K562 (cell line): Measurements from ENCODE around the gene ABCD3. TPM values are rescaled to one million over a fixed set of nuclear protein-coding genes. Genes with fewer than 3 reads are reported as not detected.

ENCODE experiments used
- ATAC-seq: fragments of 200-7000 bp; cut with Tn5 transposase; 3 replicates; pipeline ENCODE4 v1.9.1; 2020; ENCODE audit warnings: moderate library complexity
- BruUV-seq: library from RNA; stranded (reverse); fragments of 400-500 nt; replicated peaks from 2 replicates; lab custom pipeline; 2021; lab: Mats Ljungman, UMichigan
- CTCF ChIA-PET: fragments of 300-600 bp; formaldehyde crosslinking; extraction: SDS; loops from one replicate; lab custom pipeline; 2021; ENCODE audit warnings: low intra/inter-chr PET ratio; lab: Yijun Ruan, JAX
- POLR2A ChIA-PET: fragments of 300-600, 350-650 bp; sonication (Branson Sonifier 250); formaldehyde crosslinking; extraction: SDS; loops from one replicate; lab custom pipeline; 2021; ENCODE audit warnings: antibody characterized with exemption, inconsistent platforms; lab: Yijun Ruan, JAX
- DNase-seq, 4 experiments: peaks; one replicate each; pipeline versions ENCODE4 v3.0.0 to v3.0.0-alpha.2; 2011 to 2018; ENCODE audit warnings: low spot score in 3 of 4, mixed read lengths in 3 of 4; ENCODE audit errors: extremely low read depth in 1 of 4
- FAIRE-seq: peaks from 2 replicates; lab custom pipeline; 2011; peaks lifted over from hg19 to GRCh38; lab: Jason Lieb, UNC
- H2AFZ ChIP-seq: 2 replicates; pipeline ENCODE4 v1.6.0; 2011; ENCODE audit warnings: low read depth, low read length, control low read depth, inconsistent platforms
- H3K27ac ChIP-seq: fragments of 200-600 bp; 3 replicates; pipeline ENCODE4 v1.8.0; 2011; ENCODE audit warnings: low read depth, mild to moderate bottlenecking, control low read depth, inconsistent platforms, low read length, moderate library complexity, mixed read lengths; ENCODE audit errors: extremely low read depth
- H3K27me3 ChIP-seq, 2 experiments: fragments of 300-600 bp in 1 of 2; 2 replicates in 1 of 2; 3 replicates in 1 of 2; pipeline versions ENCODE4 v1.6.0 to v1.8.0; 2011; ENCODE audit warnings: inconsistent platforms in 2 of 2, low read length in 2 of 2, mild to moderate bottlenecking in 1 of 2, mixed read lengths in 1 of 2, moderate library complexity in 1 of 2; ENCODE audit not compliant: control insufficient read depth in 2 of 2, insufficient read depth in 2 of 2
- H3K36me3 ChIP-seq: fragments of 300-600 bp; 3 replicates; pipeline ENCODE4 v1.8.0; 2011; ENCODE audit warnings: mild to moderate bottlenecking, low read length, inconsistent platforms; ENCODE audit not compliant: control insufficient read depth, insufficient read depth
- H3K4me1 ChIP-seq, 2 experiments: fragments of 200-600 bp in 1 of 2; replicated peaks in 1 of 2; 2 replicates in 1 of 2; 3 replicates in 1 of 2; pipeline versions ENCODE4 v1.5.1 to v1.8.0; 2011; ENCODE audit warnings: inconsistent platforms in 2 of 2, low read length in 2 of 2, mild to moderate bottlenecking in 1 of 2, mixed read lengths in 1 of 2, moderate library complexity in 1 of 2; ENCODE audit not compliant: control insufficient read depth in 2 of 2, insufficient read depth in 2 of 2
- H3K4me2 ChIP-seq: 2 replicates; pipeline ENCODE4 v1.6.1; 2011; ENCODE audit warnings: low read length, control low read depth, inconsistent platforms, mixed read lengths; ENCODE audit not compliant: insufficient read depth
- H3K4me3 ChIP-seq: fragments of 200-600 bp; sonication (generic), shearing (Covaris generic); 2 replicates; pipeline ENCODE4 v1.5.1; 2016; ENCODE audit warnings: control low read depth, inconsistent platforms
- H3K79me2 ChIP-seq: fragments of 200-600 bp; 3 replicates; pipeline ENCODE4 v1.8.0; 2011; ENCODE audit warnings: low read length, inconsistent platforms; ENCODE audit not compliant: control insufficient read depth, insufficient read depth
- H3K9ac ChIP-seq, 2 experiments: 2 replicates each; pipeline versions ENCODE4 v1.6.0 to v1.6.1; 2011; ENCODE audit warnings: low read depth in 2 of 2, low read length in 2 of 2, control low read depth in 1 of 2, inconsistent platforms in 1 of 2, mild to moderate bottlenecking in 1 of 2, mixed read lengths in 1 of 2; ENCODE audit not compliant: insufficient read depth in 1 of 2
- H3K9me1 ChIP-seq: one replicate; pipeline ENCODE4 v1.6.0; 2011; ENCODE audit warnings: inconsistent platforms, mild to moderate bottlenecking, low read length, moderate library complexity; ENCODE audit not compliant: control insufficient read depth, insufficient read depth
- H3K9me3 ChIP-seq: replicated peaks from 2 replicates; pipeline ENCODE4 v1.5.1; 2011; ENCODE audit warnings: low read depth, low read length, inconsistent platforms; ENCODE audit not compliant: control insufficient read depth, insufficient read depth
- H4K20me1 ChIP-seq: replicated peaks from 2 replicates; pipeline ENCODE4 v1.6.1; 2011; ENCODE audit warnings: low read length, inconsistent platforms, mixed read lengths; ENCODE audit not compliant: control insufficient read depth, insufficient read depth
- HNRNPUL1 ChIP-seq: fragments of 200-400 bp; formaldehyde crosslinking; IDR thresholded peaks from 2 replicates; pipeline ENCODE4 v1.6.1; 2017; ENCODE audit warnings: low read length
- NFYB ChIP-seq: IDR thresholded peaks from 2 replicates; pipeline ENCODE4 v1.6.1; 2011; ENCODE audit warnings: mild to moderate bottlenecking, moderate library complexity; ENCODE audit not compliant: insufficient read length; ENCODE audit errors: extremely low read depth
- NONO ChIP-seq, 2 experiments: fragments of 200-400 bp in 1 of 2; fragments of 450-650 bp in 1 of 2; formaldehyde crosslinking in 1 of 2; IDR thresholded peaks; 2 replicates each; pipeline ENCODE4 v1.6.1; 2017; ENCODE audit warnings: low read depth in 2 of 2, mild to moderate bottlenecking in 2 of 2, moderate library complexity in 2 of 2, low read length in 1 of 2
- RBM25 ChIP-seq: fragments of 200-400 bp; formaldehyde crosslinking; IDR thresholded peaks from 2 replicates; pipeline ENCODE4 v1.6.1; 2018; ENCODE audit warnings: low read length, low read depth, moderate library complexity; ENCODE audit not compliant: severe bottlenecking
- ZNF384 ChIP-seq: IDR thresholded peaks from 2 replicates; pipeline ENCODE4 v1.6.1; 2012; ENCODE audit warnings: low read depth, low read length, improper control_type of control experiment
- ZNF436 ChIP-seq: fragments of 250-450, 450-650 bp; sonication (Bioruptor Pico); formaldehyde crosslinking; IDR thresholded peaks from 2 replicates; pipeline ENCODE4 v1.7.0; 2020; ENCODE audit warnings: mild to moderate bottlenecking
- ZNF57 ChIP-seq: fragments of 450-650 bp; formaldehyde crosslinking; IDR thresholded peaks from 2 replicates; pipeline ENCODE4 v1.4.0; 2020; ENCODE audit warnings: mild to moderate bottlenecking, moderate library complexity
- ZNF584 ChIP-seq: fragments of 200-800 bp; sonication (Bioruptor generic); IDR thresholded peaks from 2 replicates; pipeline ENCODE4 v1.6.1; 2016; ENCODE audit warnings: low read depth, mild to moderate bottlenecking, missing genetic modification characterization, missing compliant biosample characterization
- WGBS: fragments of 100-300 bp; shearing (Covaris generic); methylation state at CpG from one replicate; pipeline ENCODE4 v1.1.6; 2016; ENCODE audit warnings: low coverage, mixed read lengths; ENCODE audit not compliant: insufficient coverage; ENCODE audit errors: missing lambda C conversion rate; 5-methylcytosine and 5-hydroxymethylcytosine counted together
- in situ Hi-C: fragments of 300-500 bp; cut with MboI; formaldehyde crosslinking; loops from 4 replicates; pipeline ENCODE4 v1.15.0; 2018; ENCODE audit warnings: inconsistent platforms, mixed read lengths
- intact Hi-C: fragments of 100-400 bp; cut with micrococcal nuclease; formaldehyde crosslinking; loops from 2 replicates; pipeline ENCODE4 v1.14.2; 2022
- polyA plus RNA-seq, 8 experiments: library from polyadenylated mRNA; depleted of rRNA in 4 of 8; stranded (reverse) in 5 of 8; unstranded in 3 of 8; fragments of >200 nt; fragmentation: Nextera tagmentation in 2 of 8; fragmentation: Illumina TruSeq in 1 of 8; extraction: Ambion mirVana in 2 of 8; extraction: Trizol in 1 of 8; gene quantifications; 2 replicates each; pipeline versions ENCODE4 v1.2.1 to v1.2.3, GENCODE V29; 2011 to 2014; ENCODE audit warnings: inconsistent platforms in 1 of 8, missing spikeins in 1 of 8
- total RNA-seq, 7 experiments: library from RNA; depleted of rRNA in 6 of 7; stranded (reverse); fragments of >200 nt in 6 of 7; fragmentation: Illumina TruSeq in 2 of 7; extraction: Trizol in 2 of 7; gene quantifications; 2 replicates each; pipeline versions ENCODE4 v1.2.1 to v1.2.3, GENCODE V29; 2011 to 2021; ENCODE audit warnings: low replicate concordance in 1 of 7
- TF ChIP-seq, protein P1 (sequence below): fragments of 250-450 bp; sonication (Bioruptor Pico); IDR thresholded peaks from 2 replicates; pipeline ENCODE4 v1.8.0; 2022; ENCODE audit warnings: moderate library complexity, mild to moderate bottlenecking, inconsistent platforms

Gene ABCD3
- total and polyA plus RNA-seq, 9 of the 15 experiments (the other 6 are each of a cell fraction or from before 2014, with no cell fraction given), result 11.0 to 30.7 (median 15.5) TPM

GRCh38 chr1:94537254-94537653, 119.1 kb downstream of the ABCD3 start:
- Histone ChIP-seq H3K4me3 (no peak overlapping the region), H3K4me2 (no peak overlapping the region), H3K9me3 (no peaks in the 10 kb centered on the region), H3K27me3 (peaks cover 17 to 59% of the 10 kb centered on the region in 2 experiments), H3K9ac (no peak overlapping the region), H3K4me1 (peaks cover 3 to 12% of the 10 kb centered on the region in 2 experiments; a peak in 1 of 5 replicates), H3K36me3 (no peaks in the 10 kb centered on the region), H4K20me1 (no peaks in the 10 kb centered on the region), H2AFZ (no peak overlapping the region), H3K79me2 (no peaks in the 10 kb centered on the region), H3K27ac (no peak overlapping the region), H3K9me1 (no peaks in the 10 kb centered on the region)
- in situ Hi-C loops (no loop called here), intact Hi-C loops (no loop called here)
- ATAC-seq (no peak), FAIRE-seq (no peak), DNase-seq (no peak)
- 1% methylated on average over 6 of the region's 6 CpGs for WGBS
- no peak for TF ChIP-seq ZNF57 (CRISPR knock-in tag)
- no peak for TF ChIP-seq NFYB
- no peak for TF ChIP-seq RBM25
- no peak for TF ChIP-seq NONO (IDR thresholded peaks at IDR 0.05; ENCODE audit: low read depth in 2 of 2, low read length in 1 of 2)
- no peak for TF ChIP-seq ZNF436 (CRISPR knock-in tag)
- TF ChIP-seq, protein P1, sequence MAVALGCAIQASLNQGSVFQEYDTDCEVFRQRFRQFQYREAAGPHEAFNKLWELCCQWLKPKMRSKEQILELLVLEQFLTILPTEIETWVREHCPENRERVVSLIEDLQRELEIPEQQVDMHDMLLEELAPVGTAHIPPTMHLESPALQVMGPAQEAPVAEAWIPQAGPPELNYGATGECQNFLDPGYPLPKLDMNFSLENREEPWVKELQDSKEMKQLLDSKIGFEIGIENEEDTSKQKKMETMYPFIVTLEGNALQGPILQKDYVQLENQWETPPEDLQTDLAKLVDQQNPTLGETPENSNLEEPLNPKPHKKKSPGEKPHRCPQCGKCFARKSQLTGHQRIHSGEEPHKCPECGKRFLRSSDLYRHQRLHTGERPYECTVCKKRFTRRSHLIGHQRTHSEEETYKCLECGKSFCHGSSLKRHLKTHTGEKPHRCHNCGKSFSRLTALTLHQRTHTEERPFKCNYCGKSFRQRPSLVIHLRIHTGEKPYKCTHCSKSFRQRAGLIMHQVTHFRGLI (CRISPR knock-in tag), result no peak
- no peak for TF ChIP-seq ZNF584
- TF ChIP-seq ZNF384, result no peak
- TF ChIP-seq HNRNPUL1, result no peak
- ChIA-PET POLR2A (interaction anchor here (0.5 kb wide), 1 partner anchor 209 kb away, joined by 3 read pairs; no protein-coding TSS in a partner anchor), CTCF (no interaction called here)
- no TSS peak for BruUV-seq
